NCI-H526 (cell line): ENCODE data around the gene SLC16A12.
A peak's percentile ranks its signal among the peaks of the same experiment; 100 is the strongest.
"Not testable (repeated sequence)": the region's sequence is repeated elsewhere in the genome, so short reads cannot be mapped to it uniquely, and the experiment has no call there.

Source experiments
- DNase-seq, 2 experiments: peaks; one replicate each; lab custom pipeline; 2025; lab: John Stamatoyannopoulos, UW

The SLC16A12 gene

DNA sequence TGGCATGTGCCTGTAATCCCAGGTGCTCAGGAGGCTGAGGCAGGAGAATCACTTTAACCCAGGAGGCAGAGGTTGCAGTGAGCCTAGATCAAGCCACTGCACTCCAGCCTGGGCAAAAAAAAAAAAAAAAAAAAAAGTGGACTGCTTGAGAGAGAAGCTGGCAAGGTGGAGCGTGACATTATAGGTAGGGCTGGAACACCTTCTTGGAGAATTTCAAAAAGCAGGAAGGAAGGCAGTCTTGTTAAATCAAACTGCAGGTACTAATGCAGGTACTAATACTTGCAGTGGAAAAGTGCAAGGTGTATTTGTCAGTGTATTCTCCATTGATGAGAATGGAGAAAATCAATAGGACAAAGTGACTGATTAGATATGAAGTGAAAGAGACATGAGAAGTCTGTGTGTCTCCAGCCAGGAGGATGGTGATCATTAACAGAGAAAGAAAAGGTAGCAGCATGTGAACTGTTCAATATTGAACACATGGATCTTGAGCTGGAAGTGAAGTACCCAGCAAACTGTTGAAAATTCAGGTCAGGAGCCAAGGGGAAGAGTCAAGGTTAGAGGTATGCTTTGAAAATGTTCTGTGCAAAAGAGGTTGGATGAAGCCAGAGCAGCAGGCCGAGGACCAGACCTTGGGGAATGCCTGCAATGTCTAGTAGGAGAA, 12.6 kb upstream of the SLC16A12 start:
- DNase-seq, result no peak

DNA sequence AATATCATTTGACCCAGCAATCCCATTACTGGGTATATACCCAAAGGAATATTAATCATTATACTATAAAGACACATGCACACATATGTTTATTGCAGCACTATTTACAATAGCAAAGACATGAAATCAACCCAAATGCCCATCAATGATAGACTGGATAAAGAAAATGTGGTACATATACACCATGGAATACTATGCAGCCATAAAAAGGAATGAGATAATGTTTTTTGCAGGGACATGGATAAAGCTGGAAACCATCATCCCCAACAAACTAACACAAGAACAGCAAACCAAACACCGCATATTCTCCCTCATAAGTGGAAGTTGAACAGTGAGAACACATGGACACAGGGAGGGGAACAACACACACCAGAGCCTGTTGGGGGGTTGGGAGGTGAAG, 11.3 kb upstream of the SLC16A12 start:
- DNase-seq, result not testable (repeated sequence)

DNA sequence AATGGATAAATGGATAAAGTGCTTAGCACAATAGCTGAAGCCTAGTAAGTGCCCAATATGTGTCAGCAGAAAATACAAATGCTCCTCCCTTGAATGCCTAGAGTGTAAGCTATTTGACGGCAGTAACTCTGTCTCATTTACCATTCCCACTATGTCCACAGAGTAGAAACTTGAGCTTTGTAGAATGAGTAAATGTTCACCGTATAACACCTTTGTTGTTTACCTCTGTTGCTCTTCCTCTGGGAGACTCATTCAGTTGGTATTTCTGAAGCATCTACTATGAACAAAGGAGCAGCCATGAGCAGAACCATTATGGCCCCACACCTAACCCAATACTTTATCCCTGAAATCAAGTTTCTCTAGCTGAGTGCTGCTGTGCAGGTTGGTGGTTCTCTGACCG, 8.4 kb upstream of the SLC16A12 start:
- no peak for DNase-seq

DNA sequence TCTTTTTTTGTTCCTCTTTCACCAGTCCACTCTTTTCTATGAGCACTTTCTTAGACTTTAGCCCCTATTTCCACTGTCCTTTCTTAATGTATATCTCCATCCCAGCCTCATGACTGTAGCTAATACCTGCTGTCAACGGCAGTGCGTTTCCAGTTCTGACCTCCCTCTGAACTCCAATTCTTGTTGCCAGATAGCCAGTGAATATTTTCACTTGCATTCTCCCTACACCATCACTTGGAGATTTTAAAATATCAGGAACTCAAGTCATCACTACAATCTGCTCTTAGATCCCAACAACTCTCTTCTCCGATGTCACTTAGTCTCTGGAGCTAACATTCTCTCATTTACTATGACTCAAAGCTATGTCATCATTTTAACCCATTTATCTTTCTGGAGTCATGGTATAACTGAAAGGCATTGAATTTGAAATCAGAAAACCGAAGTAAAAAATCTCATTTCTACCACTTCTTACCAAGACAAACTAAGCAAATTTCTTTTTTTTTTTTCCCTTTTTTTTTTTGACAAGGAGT, 5.1 kb upstream of the SLC16A12 start:
- no peak for DNase-seq

DNA sequence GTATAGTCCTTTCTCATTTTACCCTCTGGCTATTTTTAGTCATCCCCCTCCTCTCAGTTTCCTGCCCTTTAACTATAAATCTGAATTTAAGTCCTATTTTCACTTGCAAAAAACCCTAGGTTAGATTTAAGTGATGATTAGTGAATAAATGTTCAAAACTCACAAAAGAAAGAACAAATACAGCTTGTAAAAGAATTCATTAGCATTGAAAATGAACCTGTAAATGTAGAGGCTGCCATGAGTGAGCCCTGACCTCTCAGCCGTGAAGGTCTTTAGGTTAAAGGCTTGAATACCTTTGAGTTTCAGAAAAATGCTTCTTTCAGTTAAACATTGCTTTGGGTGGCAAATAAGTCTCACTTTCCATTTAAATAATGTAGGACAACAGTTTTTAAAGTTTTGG, 2.0 kb upstream of the SLC16A12 start:
- DNase-seq, result no peak

DNA sequence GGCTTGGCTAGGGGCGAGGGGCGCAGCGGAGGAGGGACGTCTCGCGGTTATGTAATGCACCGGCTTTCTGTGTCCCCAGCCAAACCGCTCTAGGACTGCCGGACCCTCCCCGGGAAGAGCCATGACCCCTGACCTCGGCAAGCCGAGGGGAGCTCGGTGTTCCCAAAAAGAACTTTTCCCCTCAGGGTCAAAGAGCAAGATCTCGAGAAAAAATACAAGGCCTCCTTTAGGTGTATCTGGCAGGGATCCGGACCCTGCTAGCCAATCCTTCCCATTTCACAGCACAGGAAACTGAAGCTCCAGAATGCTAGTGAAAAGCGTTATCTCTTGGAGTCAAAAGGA, 590 bp upstream of the SLC16A12 start:
- no peak for DNase-seq

DNA sequence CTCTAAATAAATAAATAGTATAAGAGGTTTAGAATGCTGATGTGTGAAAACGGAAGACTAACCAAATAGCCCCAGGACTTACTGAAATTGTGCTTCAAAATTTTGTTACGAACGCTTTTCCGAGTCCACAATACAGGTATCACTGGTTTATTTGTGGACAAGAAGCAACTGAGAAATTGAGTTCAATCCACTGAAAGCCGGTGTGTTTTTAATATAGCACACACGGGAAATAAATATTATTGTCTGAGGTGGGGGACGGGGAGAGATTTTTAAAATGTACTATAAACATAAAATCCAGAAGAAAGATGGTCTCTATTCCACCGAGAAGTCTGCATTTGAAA, 598 bp downstream of the SLC16A12 start:
- DNase-seq, result no peak

DNA sequence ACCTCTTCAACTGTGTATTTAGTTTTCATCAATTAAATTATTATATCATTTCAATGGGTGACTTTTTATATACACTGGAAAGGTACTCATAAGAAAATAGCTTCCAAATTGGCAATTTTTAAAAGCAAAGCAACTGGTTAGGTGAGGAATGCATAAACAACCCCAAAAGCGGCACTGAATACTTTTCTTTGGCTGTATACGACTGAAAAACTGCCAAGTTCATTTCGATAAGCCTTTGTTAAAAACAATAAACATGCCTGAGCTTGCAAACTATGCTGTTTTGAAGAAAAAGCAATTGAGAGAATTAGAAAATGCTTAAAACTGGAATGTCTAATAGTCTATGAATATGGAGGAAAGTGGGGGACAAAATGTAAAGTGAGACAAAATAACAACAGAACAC, 2.9 kb downstream of the SLC16A12 start:
- no peak for DNase-seq

DNA sequence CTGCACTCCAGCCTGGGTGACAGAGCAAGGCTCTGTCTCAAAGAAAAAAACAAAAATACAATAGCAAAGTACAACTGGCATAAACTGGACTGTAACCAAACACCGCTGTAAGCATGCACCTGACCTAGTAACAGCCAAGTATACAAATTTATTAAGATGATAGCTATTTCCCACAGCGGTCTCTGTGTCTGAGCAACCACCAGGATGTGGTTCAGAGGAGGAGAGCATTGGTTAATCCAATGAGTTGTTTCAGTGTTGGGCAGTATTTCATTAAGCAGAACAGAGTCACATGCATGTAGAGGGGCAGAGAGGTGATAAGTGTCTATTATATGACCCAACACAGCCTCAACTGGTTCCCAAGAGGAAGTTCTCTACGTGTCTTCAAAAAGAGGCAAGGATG, 4.0 kb downstream of the SLC16A12 start:
- DNase-seq, result peak; percentile 8 to 56

DNA sequence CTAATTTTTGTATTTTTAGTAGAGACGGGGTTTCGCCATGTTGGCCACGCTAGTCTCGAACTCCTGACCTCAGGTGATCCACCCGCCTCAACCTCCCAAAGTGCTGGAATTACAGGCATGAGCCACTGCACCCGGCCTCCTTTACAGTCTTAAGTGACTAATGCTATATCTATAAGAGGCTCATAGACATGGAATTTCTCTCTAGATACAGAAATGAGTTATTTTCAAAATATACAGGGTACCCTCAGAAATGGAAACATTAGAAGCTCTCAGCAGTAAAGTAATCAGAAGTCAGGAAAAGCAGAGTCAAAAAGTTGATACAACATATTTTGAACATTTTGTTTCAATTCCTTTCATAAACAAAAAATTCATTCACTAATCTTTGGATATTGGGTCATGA, 5.7 kb downstream of the SLC16A12 start:
- DNase-seq, result not testable (repeated sequence)

DNA sequence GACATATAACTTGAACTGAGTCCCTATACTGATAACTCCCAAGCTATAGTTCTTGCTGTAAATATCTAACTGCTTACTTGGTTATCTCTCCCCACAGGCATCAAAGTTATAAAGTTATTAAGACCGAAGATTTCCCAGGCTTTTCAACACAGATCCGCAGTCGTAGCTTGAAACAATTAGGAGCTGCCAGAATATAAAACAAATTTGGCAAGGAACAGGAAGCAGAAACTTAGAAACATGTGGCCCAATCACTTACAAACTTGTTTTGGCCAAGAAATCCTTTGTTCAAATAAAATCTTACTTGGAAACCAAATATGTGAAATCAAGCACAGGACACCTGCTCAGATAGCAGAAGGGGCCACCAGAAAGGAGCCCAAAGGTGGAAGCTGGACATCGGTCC, 9.0 kb downstream of the SLC16A12 start:
- DNase-seq, result no peak

DNA sequence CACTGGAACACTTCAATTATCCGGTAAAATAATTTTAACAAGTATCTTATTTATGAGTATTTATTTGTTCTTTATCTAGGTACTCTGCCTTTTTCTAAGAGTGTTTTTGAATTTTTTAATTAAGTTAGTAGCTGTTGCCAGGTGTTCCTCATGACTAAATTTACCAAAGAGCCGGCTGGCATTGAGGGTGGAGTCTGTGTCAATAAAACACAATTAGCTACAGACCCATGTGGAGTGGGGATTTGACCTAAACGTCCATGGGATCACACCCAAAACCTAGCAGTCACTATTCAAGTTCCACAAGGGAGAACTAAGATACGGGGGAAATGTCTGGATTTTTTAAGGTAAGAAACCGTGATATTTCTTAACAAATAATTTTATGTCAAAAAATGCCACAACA, 9.8 kb downstream of the SLC16A12 start:
- no peak for DNase-seq

DNA sequence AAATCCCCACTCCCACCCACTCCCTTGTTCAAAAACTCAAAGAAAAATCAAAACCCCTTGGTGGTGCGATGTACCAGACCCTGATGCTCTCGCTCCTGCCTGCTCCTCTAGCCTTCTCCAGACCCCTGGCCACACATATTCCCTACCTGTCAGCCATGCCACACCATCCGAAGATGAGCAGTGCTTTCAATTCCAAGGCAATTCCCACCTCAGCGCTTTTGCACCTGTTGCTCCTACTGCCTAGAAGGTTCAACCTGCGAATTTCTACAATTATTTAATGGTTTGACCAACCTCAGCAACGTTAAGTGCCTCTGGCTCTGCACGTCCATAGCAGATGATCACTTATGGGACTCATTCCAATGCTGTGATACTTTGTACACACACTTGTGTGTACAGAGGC, 11.1 kb downstream of the SLC16A12 start:
- DNase-seq, result no peak

DNA sequence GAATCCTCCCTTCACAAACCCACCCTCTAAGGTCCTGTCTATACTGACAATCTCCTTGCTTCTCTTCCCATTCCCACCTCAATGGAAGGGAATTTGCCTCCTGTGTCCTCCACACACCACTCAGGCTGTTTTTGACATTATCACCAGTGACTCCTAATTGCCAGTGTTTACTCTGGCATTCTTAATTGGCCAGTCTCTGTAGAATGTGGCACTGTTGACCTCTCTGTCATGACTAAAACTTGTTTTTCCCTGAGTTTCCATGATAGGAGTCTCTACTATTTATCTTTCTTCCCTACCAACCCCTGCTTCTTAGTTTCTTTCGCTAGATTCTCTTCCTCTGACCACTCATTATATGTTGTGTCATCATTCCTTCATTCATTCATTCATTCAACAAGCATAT, 12.1 kb downstream of the SLC16A12 start:
- DNase-seq, result no peak

DNA sequence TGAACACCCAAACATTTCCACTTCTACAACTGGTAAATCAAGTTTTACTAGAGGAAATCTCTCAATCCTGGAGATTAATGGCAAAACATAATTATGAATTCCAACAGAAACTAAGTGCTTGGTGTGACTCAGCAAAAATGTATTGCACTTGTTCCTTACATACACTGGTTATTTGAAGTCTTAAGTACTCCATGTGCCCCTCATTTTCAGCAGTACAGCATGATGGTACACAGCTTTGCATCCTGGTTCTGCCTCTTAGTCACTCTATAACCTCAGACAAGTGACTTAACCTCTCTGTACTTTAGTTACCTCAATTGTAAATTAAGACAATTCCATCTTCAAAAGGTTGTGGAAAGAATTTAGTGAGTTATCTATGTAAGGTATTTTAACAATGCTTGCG, 12.9 kb downstream of the SLC16A12 start:
- DNase-seq, result no peak

DNA sequence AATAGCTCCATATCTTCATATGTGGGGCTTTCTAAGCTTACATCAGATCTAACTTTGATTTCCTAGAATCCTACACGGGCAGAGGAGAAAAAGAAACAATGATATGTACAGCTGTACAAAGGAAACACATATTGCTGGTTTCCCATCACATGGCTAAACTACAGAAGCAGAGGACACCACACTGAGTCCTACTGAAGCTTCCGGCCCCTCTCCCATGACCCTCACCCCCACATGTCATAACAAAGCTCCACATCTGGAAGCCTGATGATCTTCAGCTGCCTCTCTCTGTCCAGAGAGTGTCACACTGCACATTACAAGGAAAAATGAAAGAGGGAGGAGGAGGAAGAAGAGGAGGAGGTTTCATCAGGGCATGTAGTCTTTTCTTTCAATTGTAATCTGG, 14.0 kb downstream of the SLC16A12 start:
- DNase-seq, result no peak

DNA sequence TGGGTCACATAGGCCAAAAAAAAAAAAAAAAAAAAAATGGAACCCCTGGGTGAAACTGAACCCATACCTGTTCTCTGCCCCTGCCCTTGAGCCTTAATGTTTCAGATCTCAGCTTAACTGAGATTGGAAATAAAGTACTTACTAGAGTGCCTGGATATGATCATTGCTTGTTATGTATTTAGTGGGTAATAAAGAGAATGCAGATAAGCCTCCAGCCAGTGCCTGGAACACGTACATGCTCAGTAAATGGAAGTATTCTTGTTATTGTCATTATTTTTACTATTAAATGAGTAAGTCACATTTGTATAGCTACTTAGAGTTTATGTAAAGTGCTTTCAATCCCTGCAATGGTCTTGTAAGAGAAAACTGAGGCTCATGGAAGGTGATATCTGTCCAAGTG, 14.7 kb downstream of the SLC16A12 start:
- no peak for DNase-seq

DNA sequence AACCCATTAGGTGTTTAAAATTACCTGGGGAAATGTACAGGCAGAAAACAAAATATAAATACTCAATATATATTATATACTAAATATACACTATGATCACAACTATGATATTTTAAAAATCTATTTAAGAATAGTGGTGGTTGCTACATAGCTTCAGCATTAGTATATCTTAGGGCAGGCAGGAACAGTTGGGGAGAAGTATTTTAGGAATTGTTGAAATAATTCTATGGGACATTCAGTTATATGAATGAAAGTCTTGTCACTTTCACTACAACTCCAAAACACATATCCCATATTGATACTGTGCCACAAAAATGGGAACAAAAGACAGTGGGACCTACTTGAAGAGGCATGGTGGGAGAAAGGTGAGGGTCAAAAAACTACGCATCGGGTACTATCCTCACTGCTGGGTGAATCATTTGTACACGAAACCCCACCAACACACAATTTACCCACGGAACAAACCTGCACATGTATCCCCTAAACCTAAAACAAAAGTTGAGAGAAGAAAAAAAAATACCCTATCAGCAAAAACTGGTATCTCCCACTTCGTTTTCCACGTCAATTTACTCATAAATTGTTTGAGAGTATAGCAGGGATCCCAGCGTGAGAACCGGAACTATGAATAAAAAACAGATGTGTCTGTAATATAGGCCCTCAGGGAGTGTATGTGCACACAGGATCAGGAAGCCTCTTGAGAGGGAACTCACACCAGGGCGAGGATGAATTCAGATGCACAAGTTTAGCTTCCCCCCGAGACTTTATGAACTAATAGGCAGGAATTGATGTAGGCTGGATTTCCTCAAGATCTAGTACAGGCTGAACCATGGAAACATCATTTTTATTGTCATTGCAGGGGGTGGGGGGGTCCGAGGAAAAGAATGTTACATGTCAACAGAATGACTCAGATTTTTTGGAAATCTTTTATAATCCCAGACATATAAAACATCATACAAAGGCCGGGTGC, 16.2 kb downstream of the SLC16A12 start:
- DNase-seq, result no peak

DNA sequence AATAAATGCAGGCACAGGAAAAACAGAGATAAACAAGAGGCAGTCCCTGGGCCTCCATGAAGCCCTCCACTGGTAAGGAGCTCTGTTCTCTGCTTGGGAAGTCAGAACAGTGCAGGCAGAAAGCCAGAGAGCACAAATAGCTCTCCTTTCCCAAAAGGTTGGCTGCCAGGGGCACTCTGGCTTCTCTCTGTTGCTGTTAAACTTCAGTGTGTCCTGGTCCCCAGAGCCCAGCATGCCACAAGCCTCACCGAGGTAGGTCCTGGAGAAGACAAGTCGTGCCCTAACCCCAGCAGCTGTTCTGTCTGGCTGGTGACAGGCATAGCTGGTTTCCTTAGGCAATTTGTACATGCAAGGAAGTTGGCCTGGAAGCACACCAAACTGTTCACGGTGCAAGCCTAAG, 17.3 kb downstream of the SLC16A12 start:
- DNase-seq, result no peak

DNA sequence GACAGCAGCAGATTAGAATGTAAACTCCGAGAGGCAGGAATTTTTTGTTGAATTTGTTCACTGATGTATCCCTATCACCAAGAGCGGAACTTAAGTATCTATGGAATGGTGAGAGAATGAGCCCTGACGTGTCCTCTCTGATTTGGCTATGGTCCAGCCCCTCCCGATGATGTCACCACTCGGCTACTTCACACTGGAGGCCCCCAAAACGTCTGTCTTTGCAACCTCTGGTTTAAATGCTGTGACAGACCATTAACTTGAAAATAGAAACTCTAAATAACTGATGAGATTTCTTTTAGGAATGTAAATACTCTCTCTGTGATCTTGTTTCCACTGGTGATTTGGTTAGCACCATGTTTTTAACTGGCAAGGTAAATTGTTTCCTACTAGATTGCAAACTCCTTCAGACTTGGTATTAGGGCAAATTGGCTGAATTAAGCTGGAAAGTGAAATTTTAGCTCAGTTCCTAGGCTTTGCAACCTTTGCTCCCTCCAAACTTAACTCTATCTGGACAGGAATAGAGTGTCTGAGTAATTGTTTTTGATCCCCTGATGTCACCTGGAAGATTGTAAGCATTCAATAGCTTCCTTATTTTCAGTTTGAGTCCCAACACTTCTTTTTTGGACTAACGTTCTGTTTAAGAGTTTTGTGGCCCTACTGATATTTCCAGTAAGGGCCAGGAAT, 19.1 kb downstream of the SLC16A12 start:
- no peak for DNase-seq

DNA sequence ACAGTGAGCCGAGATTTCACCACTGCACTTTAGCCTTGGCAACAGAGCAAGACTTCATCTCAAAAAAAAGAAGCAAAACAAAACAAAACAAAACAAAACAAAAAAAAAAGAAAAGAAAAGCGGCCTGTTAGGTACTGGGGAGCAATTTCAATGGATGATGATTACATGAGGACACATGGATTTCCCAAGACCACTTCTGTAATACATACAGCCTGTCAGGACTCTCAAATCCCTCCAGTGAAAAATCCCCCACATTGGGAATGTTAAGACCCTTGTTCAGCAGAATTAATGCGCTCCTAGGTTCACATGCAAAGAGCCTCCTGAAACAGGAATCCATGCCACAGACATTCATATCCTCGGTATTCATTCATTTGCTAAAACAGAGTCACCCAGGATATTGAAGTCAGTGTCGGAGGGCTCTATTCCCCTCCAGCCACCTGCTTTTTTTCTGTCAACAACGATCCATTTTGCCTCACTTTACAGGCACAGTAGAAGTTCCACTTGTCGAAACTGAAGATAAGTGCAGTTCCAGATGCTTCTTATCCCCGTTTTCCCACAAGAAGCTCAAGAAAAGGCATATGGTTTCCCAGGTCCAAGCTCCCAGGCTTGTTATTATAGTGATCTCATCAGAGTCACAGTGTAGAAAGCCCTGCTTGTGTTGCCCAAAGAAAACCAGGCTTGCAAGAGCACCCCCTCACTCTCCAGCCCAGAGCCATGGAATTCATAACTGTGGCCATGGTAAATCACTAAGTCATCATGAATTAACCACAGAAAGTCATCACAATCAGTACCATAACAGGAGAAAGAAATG, 20.2 kb downstream of the SLC16A12 start:
- DNase-seq, result no peak

DNA sequence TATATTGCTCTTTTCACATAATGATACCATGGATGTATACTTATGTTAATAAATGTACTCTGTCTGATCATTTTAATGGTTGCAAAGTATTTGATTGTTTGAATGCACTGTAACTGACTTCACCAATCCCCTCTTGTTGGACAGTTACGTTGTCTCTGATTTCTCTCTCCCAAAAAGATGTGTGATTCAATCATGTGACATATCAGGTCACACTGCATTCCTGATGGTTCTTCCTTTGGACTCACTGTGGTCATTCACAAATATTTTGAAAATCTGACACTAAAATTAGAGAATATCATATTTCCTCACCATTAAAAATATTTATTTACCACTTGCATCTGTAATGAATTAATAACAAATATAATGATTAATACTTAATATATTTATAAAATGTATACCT, 22.2 kb downstream of the SLC16A12 start:
- DNase-seq, result no peak
